Activated CD8-positive, alpha-beta memory T cell treated with anti-CD3 and anti-CD28 coated beads for 4 hours (primary cell): ENCODE measurements around the gene EXOC6.
"Not testable (repeated sequence)": the region's sequence is repeated elsewhere in the genome, so short reads cannot be mapped to it uniquely, and the experiment has no call there.

Experiments used
- DNase-seq, 2 donors: peaks; one replicate each; pipeline ENCODE4 v3.0.0-alpha.2; 2020; ENCODE audit warnings: low read depth in 2 of 2

The EXOC6 gene

DNA sequence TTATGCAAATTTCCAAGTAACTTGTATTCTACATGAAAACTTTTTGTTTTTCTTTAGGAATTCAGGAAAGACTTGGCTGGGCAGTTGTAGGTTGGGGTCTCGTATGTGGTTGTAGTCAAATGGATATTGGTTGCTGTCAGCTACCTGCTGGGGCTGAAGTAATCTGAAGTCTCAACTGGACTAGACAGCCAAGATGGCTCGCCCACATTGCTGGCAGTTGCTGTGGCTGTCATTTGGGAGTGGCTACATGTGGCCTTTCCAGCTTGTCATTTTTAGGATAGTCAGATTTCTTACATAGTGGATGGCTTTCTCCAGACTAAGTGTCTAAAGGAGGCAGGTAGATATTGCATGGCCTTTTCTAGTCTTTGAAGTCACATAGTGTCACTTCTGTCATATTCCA is 32.6 kb downstream of the EXOC6 start:
- no peak for DNase-seq

DNA sequence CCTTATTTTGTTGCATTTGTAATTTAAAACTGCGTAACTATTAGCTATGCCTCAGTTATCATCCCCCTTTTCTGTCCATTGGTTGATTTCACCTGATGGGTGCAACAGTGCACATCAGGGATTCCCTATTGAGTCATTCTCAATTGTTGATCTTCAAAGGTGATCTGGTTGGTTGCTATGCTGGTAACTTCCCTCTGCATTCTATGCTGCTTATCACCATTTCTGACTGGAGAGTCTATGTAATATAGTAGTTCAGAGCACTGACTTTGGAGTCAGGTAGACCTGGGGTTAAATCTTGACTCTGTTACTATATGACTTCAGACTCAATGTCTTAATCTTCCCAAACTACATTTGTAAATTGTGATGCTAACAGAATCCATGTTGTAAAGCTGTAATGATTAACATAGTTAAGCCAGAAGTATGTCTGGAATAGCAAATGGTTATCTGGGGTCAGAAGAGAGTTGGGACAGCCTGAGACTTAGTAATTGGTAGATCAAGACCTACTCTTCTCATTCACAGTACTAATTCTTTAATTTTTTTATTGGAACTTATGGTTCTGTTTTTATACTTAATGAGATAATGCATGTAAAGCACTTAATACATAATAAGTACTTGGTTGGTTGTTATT is 38.1 kb downstream of the EXOC6 start:
- DNase-seq = no peak

DNA sequence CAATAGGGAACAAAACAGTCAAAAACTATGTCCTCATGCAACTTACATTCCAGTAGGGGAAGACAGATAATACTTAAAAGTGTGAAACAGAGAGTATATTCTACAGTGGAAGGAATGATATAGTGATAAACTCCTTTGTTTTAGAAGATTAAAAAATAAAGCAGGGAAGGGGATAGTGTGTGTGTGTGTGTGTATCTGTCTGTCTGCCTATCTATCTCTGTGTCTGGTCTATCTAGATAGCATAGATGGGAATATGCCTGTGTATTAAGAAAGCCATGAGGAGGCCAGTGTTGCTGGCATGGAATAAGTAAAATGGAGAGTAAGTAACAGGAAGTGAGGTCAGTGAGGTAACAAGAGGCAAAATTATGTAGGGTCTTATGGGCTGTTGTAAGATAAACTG is 42.2 kb downstream of the EXOC6 start:
- DNase-seq = no peak

- no peak for DNase-seq
Measured at GRCh38 chr10:92891885-92892690, 43.8 kb downstream of the EXOC6 start.

- no peak for DNase-seq
Measured at GRCh38 chr10:92892691-92893054, 44.4 kb downstream of the EXOC6 start.

DNA sequence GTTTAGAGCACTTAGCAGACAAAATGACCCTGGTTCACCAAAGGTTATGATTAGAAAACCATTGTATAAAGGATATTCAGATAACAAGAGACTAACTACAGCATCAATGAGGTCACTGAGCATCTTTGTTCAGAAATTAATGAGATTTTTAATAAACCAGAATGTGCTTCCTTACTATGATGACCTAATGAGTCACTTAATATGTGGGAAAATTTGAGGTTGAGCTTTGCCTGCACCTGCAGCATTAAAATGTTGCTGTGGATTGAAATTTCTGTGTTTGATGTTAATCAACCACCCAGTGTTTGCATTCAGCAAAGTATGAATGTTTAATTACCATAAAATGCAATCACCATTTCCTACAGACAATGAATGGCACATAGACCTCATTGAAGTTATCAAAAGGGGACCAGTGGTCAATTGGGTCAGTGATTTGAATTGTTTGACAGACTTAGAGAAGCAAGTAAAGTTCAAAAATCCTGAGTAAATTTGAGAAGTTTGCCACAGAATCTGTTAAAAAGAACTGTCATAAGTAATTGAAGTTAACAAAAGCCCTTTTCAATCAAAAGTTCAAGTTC is 45.8 kb downstream of the EXOC6 start:
- DNase-seq = no peak

DNA sequence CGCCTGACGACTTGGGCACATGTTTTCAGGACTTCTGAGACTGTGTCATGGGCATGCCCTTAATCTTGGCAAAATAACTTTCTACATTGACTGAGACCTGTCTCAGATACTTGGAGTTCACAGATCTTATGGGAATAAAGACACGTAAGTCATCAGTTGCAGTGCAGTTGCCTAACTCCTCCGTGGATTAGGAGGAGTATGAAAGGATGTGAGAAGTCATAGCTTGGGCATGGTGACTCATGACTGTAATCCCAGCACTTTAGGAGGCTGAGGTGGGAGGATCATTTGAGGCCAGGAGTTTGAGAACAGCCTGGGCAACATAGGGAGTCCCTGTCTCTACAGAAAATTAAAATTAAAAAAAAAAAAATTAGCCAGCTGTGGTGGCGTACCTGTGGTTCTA is 49.6 kb downstream of the EXOC6 start:
- DNase-seq = no peak

DNA sequence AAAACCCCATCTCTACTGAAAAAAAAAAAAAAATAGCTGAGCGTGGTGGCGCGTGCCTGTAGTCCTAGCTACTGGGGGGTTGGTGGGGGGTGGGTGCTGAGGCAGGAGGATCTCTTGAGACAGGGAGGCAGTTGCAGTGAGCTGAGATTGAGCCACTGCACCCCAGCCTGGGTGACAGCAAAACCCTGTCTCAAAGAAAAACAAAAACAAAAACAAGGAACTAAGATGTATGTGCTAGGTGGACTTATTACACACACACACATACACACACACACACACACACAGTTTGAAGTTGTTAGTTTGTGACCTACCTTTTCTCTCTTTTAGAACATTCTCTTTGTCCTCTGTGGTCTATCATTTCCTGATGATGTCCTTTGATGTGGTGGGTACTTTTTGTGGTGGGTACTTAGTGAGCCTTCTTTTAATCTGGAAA is 53.5 kb downstream of the EXOC6 start:
- DNase-seq = no peak

DNA sequence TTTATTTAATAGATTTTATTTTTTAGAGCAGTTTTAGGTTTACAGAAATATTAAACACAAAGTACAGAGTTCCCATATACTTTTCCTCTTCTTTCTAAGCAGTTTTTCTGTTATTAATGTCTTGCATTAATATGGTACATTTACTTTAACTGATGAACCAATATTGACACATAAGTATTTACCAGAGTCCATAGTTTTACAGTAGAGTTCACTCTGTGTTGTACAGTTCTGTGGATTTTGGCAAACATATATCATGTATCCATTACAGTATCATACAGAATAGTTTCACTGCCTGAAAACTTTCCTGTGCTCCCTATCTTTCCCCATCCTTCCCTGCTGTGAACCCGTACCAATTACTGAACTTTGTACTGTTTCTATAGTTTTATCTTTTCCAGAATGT is 55.3 kb downstream of the EXOC6 start:
- DNase-seq = no peak

DNA sequence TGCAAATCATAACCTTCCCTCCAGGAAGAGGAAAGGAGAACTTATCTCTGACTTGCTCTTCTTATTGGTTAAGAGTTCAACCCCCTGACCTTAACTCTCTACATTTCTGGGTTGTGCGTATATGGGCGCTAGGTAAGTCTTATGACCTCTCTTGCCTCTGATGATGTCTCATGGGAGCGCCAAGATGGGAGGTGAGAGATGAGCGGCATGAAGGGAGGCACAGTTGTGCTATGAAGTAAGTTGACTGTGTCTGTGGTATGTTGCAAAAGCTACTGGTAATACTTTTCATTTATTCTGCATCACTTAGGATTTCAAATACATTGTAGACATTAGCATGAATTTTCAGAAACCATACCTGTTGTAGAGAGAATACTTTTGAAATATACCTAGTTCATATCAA is 59.0 kb downstream of the EXOC6 start:
- no peak for DNase-seq

- DNase-seq = not testable (repeated sequence)
Measured at GRCh38 chr10:92912631-92913030, 64.3 kb downstream of the EXOC6 start.

GRCh38 chr10:92913973-92914372 is 65.7 kb downstream of the EXOC6 start:
- DNase-seq = no peak

DNA sequence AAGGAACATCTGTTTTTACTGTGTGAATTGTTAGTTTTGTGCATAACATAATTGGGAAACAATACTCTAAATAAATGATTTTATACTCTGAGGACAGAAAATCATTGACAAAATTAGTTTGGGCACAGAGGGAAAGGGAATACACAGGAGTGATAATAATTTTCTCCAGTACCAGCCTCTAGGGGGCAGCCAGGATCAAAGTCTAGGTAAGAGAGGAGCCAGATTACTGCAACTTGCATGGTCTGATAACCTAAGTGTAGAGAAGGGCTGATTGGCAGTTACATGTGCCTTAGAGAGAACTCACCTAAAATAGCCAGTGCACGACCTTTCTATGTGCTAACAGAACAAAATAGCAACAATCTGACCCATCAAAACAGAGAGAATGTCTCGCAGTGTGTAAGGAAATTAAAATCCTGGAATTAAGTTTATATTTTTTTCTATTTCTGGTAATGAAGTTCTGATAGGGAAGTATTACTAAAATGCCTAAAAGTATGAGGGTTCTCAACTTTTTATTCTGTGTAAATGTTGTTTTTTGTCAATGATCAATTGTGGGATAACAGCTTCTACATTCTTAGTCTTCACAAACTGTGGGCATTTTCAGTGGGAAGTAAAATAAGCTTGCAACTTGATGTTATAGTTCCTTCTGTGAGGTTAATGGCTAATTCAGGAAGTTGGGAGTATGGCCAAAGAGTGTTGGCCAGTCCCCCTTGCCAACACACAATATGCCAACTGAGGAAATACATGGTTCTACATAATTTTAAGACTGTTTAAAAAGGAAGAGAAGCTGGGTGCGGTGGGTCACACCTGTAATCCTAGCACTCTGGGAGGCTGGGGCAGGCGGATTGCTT is 66.4 kb downstream of the EXOC6 start:
- peak; percentile 5 to 13 for DNase-seq

DNA sequence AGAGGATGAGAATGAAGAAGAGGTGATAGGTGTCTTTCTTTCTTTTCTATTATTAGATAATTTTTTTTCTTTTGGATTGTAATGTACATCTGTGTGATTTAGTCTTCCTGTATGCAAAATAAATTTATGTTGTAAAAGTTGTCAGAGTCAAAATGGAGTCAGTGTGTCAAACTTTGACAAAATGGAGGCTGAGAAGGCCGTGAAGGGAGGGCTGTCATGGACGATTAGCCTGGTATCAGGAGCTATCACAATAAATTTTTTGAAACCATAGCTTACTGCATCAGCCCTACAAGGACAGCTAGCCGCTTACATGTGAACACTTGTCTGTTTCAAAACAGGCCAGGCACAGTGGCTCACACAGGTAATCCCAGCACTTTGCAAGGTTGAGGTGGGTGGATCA is 67.6 kb downstream of the EXOC6 start:
- no peak for DNase-seq

- DNase-seq = no peak
Measured at GRCh38 chr10:92916433-92916832, 68.1 kb downstream of the EXOC6 start.

- no peak for DNase-seq
Measured at GRCh38 chr10:92918603-92919002, 70.3 kb downstream of the EXOC6 start.

GRCh38 chr10:92920866-92921265 is 72.5 kb downstream of the EXOC6 start:
- DNase-seq = no peak

- DNase-seq = no peak
Measured at GRCh38 chr10:92923416-92923815, 75.1 kb downstream of the EXOC6 start.

DNA sequence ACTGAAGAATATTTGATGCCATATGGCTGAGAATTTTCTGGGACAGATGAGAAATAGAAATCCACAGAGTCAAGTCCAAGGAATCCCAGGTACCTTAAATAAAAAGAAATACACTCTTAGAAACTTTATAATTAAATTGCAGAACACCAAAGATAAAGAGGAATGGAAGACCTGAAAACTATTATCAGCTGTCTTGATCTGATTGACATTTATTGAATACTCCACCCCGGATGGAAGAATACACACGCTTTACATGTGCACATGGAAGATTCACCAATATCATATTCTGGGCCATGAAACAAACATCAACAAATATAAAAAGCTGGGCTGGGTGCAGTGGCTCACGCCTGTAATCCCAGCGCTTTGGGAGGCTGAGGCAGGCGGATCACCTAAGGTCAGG is 81.6 kb downstream of the EXOC6 start:
- DNase-seq = no peak

DNA sequence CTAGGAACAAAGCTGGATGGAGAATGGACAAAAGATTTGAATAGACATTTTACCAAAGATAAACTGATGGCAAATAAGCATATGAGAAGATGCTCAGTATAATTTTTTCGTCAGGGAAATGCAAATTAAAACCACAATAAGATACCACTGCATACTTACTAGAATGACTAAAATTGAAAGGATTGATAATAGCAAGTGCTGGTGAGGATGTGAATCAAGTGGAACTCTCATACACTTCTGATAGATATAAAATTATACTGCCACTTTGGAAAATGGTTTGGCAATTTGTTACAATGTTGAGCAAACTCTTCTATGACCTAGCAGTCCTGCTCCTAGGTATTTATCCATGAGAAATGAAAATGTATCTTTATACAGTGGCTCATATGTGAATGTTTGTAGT is 83.3 kb downstream of the EXOC6 start:
- DNase-seq = no peak

- no peak for DNase-seq
Measured at GRCh38 chr10:92937876-92938275, 89.6 kb downstream of the EXOC6 start.

DNA sequence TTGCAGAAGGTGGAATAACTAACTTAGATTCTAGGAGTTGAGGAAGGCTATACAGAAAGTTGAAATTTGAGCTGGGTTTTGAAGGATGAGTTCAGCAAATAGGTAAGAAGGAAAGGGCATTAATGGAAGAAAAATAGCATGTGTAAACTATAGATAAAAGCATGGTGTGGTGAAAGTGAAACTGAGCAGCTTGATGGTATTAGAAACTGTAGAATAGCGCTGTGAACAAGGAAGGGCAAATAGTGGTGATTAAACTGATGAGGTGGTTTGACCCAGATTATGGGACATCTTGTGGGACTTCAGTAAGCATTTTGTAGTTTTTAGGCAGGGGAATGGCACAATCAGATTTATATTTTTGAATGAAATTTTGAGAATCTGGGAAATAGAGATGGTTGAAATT is 90.5 kb downstream of the EXOC6 start:
- DNase-seq = no peak
